HG03520 (cell line): ENCODE measurements around the gene PGAP1.

Source experiments
- ATAC-seq: cut with Tn5 transposase; IDR thresholded peaks from one replicate; pipeline ENCODE4 v1.9.1; 2021; ENCODE audit warnings: mild to moderate bottlenecking, moderate library complexity; ENCODE audit not compliant: unreplicated experiment

Gene PGAP1

GRCh38 chr2:196900843-196901242 lies 25.7 kb downstream of the PGAP1 start:
- ATAC-seq, result no peak

- no peak for ATAC-seq
These were observed 26.5 kb downstream of the PGAP1 start for GRCh38 chr2:196899976-196900375.

GRCh38 chr2:196891136-196891535 lies 35.4 kb downstream of the PGAP1 start:
- ATAC-seq, result no peak

DNA sequence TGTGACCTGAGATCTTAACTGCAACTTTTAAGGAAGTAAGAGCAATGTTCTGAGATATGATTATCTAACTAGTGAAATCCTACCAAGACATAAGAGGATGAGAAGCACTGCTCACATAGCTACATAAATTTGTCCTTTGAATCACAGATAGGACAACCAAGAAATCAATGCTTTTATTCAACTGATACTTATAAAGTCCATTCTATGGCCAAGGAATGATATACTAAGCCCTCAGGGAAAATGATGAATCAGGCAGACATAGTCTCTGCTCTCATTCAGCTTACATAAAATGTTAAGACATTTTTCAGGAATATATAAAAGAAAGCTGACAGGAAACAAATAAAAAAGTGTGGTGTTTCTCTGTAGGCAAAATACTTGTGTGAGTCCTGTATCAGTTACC lies 39.1 kb downstream of the PGAP1 start:
- no peak for ATAC-seq

DNA sequence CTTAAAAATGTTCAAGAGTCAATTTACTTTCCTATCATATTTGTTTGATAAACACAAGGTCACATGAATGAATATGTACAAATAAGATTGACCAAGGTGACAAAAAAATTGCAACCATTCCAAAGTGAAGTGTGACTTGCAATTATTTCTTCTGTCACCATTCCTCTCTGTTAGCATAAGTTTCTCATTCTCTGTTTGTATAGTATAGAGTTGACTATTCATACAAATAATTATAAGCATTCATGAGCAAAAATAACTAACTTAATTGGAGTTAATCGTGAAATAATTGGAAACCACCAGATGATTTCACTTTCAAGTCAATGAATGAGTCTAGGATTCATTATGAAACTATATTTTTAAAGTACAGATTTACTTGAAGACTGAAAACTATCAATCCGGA lies 42.1 kb downstream of the PGAP1 start:
- ATAC-seq, result no peak

DNA sequence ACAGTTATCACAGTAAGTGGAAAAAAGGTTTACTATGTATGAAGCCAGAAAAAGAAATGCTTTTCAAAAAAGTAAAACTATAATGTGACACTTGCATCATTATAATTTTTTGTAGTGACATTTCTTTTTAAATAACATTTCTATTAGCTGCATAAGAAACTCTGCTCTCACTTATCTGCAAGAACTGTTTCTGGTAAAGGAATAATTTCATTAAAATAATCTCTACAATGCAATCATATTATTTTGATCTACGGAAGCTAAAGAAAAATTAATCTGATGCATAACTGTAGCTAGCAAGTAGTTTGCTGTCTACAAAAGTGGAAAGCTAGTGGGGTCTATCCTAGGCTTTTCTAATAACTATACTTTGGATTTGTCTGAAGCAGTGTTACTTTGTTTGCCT lies 50.1 kb downstream of the PGAP1 start:
- ATAC-seq, result no peak

- ATAC-seq, result no peak
These were observed 51.1 kb downstream of the PGAP1 start for GRCh38 chr2:196875414-196875813.

DNA sequence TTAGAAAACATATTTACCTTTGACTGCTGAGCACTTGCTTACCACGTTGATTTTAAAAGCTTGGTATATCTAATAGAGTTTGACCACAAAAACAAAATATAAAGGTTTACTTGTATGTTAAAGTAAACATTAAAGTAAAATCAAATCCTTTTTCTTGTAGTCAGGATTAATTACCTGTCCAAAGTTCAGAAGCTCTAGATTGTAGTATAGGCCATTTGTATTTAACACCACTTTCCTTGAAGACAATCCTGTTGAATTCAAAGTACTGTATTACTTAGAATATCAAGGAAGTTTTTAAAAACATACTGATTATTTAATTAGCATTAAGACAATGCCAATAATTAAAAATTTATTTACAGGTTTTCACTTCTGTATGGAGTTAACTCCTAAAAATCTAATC lies 53.0 kb downstream of the PGAP1 start:
- no peak for ATAC-seq

DNA sequence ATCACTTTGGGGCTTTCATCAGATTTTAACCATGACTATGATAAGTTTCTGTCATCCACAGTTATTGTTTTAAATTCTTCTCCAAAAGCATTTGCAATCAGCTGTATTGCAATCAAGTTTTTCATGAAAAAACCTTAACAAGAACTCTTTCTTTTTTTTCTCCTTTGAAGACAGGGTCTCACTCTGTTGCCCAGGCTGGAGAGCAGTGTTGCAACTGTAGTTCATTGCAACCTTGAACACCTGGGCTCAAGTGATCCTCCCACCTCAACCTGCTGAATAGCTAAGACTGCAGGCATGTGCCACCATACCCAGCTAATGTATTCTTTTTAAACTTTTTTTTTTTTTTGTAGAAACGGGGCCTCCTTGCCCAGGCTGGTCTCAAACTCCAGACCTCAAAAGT lies 71.9 kb downstream of the PGAP1 start:
- ATAC-seq, result no peak

GRCh38 chr2:196853301-196854087 lies 73.0 kb downstream of the PGAP1 start:
- ATAC-seq, result no peak

DNA sequence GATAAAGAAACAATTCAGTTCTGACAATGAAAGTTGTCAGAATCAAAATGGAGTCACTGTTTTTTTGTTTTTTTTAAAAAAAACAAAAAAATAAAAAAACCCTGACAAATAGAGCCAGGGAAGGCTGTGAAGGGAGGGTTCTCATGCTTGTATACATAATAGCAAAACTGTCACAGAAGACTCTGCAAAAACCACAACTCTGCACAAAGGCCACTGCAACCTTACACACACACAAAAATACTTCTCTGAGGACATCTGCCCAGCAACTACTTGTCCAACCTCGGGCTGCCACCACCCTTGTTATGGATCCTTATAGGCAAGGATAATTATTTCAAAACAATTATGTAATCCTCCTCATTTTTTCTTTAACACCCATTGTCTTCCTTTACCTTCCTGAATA lies 75.4 kb downstream of the PGAP1 start:
- ATAC-seq, result no peak

DNA sequence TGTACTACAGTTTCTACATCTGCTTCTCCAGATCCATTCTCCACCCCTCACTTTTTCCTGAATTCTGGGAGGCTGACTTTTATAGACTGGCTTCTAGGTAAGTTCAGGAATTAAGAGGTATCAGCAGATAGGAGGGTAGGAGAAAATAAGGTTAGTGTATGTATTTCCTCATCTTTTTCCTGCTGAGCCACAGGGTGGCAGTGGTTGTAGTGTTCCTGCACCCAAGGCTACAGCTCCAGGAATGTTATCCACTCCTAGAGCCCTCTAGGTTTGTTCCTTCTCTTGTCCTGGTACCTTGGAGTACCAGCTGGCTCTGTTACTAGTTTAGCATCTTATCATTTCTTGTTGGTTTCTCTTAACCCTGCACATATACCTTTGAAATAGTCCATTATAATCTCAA lies 76.6 kb downstream of the PGAP1 start:
- no peak for ATAC-seq

- ATAC-seq, result no peak
These were observed 80.2 kb downstream of the PGAP1 start for GRCh38 chr2:196846295-196846694.

- ATAC-seq, result no peak
These were observed 81.1 kb downstream of the PGAP1 start for GRCh38 chr2:196845371-196845770.

DNA sequence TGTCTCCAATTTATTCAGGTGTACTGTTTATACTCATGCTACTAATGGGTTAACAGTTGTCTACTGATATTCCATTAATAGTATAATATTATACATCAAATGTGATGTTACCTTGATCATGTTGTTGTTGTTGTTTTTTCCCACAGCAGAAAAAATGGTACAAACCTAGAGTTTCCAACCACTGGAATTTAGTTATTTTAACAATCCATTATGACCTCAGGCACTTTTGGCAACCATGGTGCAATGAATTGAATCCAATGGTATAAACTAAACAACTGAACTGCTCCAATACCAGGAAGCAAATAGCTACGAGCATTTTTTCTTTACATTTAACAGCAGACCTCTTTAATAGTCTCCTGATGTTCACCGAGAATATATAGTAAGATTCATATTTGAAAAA lies 86.3 kb downstream of the PGAP1 start:
- no peak for ATAC-seq

- ATAC-seq, result no peak
These were observed 86.9 kb downstream of the PGAP1 start for GRCh38 chr2:196839574-196839973.

- no peak for ATAC-seq
These were observed 90.1 kb downstream of the PGAP1 start for GRCh38 chr2:196836440-196836839.

- ATAC-seq, result no peak
These were observed 95.8 kb downstream of the PGAP1 start for GRCh38 chr2:196830701-196831100.

DNA sequence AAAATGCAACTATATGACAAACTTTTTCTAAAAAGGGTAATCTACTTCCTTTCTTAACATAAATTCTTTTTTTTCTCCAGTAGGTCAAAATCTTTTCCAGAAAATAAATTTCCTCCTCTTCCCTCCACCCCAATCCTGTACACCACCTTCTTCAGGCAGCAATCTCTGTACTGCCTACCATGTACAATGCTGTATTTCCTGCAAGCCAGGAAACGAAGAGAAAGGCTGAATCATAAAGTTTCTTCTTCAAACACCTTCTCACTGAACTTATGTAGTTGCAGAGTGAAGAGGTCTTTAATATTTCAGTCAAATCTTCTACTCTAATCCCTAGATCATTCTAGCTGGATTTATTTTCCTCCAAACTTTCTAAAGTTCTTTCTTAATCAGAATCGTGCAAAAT lies 99.2 kb downstream of the PGAP1 start:
- ATAC-seq, result no peak

- no peak for ATAC-seq
These were observed 102.6 kb downstream of the PGAP1 start for GRCh38 chr2:196823750-196824522.

DNA sequence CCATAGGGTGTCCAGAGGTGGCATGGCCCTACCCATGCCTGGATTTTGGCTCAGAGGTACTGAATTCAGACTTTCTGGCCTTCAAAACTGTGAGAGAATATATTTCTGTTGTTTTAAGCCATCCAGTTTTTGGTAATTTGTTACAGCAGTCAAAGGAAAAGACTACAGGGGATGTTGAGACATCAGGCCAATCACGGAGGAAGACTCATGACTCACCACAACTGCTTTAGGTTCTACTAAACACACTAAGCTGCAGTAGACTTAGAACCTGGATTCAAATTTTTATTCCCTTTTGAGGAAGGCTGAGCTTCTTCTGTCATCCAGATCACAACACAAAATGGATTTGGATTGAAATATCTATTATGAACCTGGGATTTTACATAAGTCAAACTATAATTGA lies 105.3 kb downstream of the PGAP1 start:
- ATAC-seq, result no peak

- no peak for ATAC-seq
These were observed 117.2 kb downstream of the PGAP1 start, which contains the start of gene C2orf66 for GRCh38 chr2:196809260-196809659. C2orf66 (minus strand) TSS chr2:196809355; CDS start chr2:196809336, 19 bp downstream.
